Activated CD8-positive, alpha-beta memory T cell treated with anti-CD3 and anti-CD28 coated beads, Interleukin-2, amount 10 ng/mL, durations not matched to agents 7 days and 5 days (primary cell): ENCODE data around the gene ZNF619. TPM values are rescaled to one million over a fixed set of nuclear protein-coding genes. Genes with fewer than 3 reads are reported as not detected.

ENCODE experiments used
- ATAC-seq: fragments of 150-1000 bp; cut with Tn5 transposase; one replicate; pipeline ENCODE4 v1.10.0; 2021; ENCODE audit warnings: moderate library complexity
- CTCF ChIA-PET: fragments of 350-600 bp; sonication (Branson Sonifier 250); formaldehyde crosslinking; loops from one replicate; lab custom pipeline; 2021; ENCODE audit warnings: antibody characterized with exemption; lab: Charles Lee
- DNase-seq: peaks from one replicate; pipeline ENCODE4 v3.0.0-alpha.2; 2020
- H3K27ac Mint-ChIP-seq: one replicate; pipeline ENCODE4 v1.8.0; 2021; ENCODE audit warnings: mild to moderate bottlenecking, mixed read lengths
- H3K27me3 Mint-ChIP-seq: one replicate; pipeline ENCODE4 v1.8.0; 2021; ENCODE audit warnings: mixed read lengths
- H3K36me3 Mint-ChIP-seq: one replicate; pipeline ENCODE4 v1.8.0; 2021; ENCODE audit warnings: mild to moderate bottlenecking, mixed read lengths
- H3K4me1 Mint-ChIP-seq: one replicate; pipeline ENCODE4 v1.8.0; 2021; ENCODE audit warnings: mixed read lengths
- H3K4me3 Mint-ChIP-seq: one replicate; pipeline ENCODE4 v1.8.0; 2021; ENCODE audit warnings: mild to moderate bottlenecking, moderate library complexity, mixed read lengths
- H3K9me3 Mint-ChIP-seq: one replicate; pipeline ENCODE4 v1.8.0; 2022; ENCODE audit warnings: low read depth, mixed read lengths
- total RNA-seq, 2 experiments: library from RNA; stranded (reverse); gene quantifications; one replicate each; pipeline ENCODE4 v1.2.3, GENCODE V29; 2021

ZNF619 gene
- total RNA-seq = 10 to 100 TPM; 10.1 to 11.0 TPM

DNA sequence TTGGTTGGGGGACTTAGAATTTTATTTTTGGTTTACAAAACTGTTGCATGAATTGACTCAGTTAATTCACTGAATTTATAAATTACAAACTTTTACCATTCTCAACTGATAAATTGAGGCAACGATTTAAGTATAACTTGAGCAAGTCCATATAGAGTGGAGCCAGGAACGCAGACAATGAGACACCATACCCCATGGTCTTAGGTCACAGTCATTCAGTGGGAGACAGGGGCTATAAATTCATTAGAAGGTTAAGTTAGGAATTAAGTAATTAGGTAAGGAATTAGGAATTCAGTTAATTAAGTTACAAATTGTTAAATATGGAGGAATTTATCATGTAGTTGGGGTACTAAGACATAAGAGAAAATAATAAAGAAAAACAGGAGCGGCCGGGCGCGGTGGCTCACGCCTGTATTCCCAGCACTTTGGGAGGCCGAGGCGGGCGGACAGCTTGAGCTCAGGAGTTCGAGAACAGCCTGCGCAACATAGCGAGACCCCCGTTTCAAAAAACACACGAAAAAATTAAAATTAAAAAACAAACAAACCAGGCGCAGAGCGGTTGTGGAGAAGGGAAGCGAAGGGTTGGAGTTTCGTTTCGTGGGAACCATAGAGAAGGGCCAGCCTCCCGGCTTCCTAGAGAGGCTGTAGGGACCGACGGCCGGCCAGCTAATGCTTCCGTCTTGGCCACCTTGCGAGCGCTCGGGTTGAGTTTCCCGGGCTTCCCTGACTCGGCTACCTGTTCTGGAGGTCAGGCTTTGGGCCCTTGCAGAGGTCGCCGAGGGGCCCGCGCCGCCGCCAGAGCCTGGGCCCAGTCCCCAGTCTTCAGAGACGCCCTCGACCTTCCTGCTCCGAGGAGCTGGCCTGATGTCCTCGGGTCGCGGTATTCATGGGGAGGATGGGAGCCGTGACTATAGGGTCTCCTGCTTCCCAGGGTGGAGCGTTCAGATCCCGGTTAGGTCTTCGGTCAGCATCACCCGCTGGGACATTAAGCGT lies at the start of gene ZNF619:
Gene ZNF619 (plus strand): TSS at position 645 of the 993 bp plus-strand sequence. CDS start 858 bp downstream, outside the sequence.
- H3K27me3 Mint-ChIP-seq = no peaks in the 10 kb centered on the region
- peak; percentile 73 for DNase-seq
- H3K4me3 Mint-ChIP-seq = peak within 1 kb of the TSS; percentile 85
- peaks cover 20% of the 10 kb centered on the region for H3K36me3 Mint-ChIP-seq
- H3K9me3 Mint-ChIP-seq = no peaks in the 10 kb centered on the region
- CTCF ChIA-PET = interaction anchor here (0.5 to 3.0 kb wide), 6 partner anchors 13 to 1170 kb away, joined by 3 to 10 read pairs (median 4); partner anchors contain the start of genes RPL14 and ZNF620
- peak within 1 kb of the TSS; percentile 86 for H3K27ac Mint-ChIP-seq
- ATAC-seq = peak; percentile 93
- peaks cover 26% of the 10 kb centered on the region for H3K4me1 Mint-ChIP-seq

GRCh38 chr3:40432793-40433192 lies 44.1 kb upstream of the ZNF619 start:
- no peak for DNase-seq
- no peaks in the 10 kb centered on the region for H3K4me1 Mint-ChIP-seq
- H3K27ac Mint-ChIP-seq = no peak overlapping the region
- H3K9me3 Mint-ChIP-seq = no peaks in the 10 kb centered on the region
- no peak overlapping the region for H3K4me3 Mint-ChIP-seq
- no peak for ATAC-seq
- no peaks in the 10 kb centered on the region for H3K27me3 Mint-ChIP-seq
- no peaks in the 10 kb centered on the region for H3K36me3 Mint-ChIP-seq
- CTCF ChIA-PET = no interaction called here

DNA sequence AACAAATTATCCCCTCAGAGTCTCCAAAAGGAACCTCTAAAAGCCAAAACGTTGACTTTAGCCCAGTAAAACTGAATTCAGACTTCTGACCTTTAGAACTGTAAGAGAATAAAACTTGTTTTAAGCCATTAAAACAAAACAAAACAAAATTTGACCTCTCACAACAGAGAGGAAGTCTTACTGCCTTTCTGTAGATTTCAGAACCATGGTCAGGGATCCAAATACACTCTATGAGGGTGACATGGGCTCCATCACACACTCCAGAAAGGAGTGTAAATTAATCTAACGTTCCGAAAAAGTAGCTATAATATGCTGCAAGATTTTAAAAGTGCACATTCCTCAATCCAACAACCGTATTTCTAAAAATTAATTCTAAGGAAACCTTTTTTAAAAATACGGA lies 39.0 kb upstream of the ZNF619 start:
- CTCF ChIA-PET = no interaction called here
- Mint-ChIP-seq H3K27me3 (no peaks in the 10 kb centered on the region), H3K4me3 (no peak overlapping the region), H3K27ac (no peak overlapping the region), H3K36me3 (peaks cover 4% of the 10 kb centered on the region), H3K4me1 (no peaks in the 10 kb centered on the region), H3K9me3 (no peaks in the 10 kb centered on the region)
- ATAC-seq (no peak), DNase-seq (no peak)

DNA sequence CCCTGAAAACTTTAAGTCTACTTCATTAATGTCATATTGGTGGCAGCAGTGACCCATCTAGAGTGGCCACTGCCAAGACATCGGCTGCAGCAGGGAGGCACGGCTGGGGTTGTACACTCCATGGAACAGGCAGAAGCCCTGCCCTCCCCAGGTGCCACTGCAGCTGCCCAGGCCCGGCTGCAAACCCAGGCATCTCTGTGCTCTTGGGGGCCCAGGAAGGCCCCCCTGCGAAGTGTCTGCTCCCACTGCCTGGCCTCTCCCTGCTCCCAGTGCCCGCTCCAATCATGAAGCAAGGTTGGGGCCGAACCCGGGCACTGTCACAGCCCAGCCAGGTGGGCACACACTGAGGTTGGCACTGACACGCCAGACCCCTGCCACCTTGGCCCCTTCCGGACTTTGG lies 31.9 kb upstream of the ZNF619 start:
- Mint-ChIP-seq H3K4me3 (no peak overlapping the region), H3K36me3 (peaks cover 2% of the 10 kb centered on the region), H3K4me1 (no peaks in the 10 kb centered on the region), H3K27ac (no peak overlapping the region), H3K27me3 (no peaks in the 10 kb centered on the region), H3K9me3 (no peaks in the 10 kb centered on the region)
- DNase-seq = no peak
- no peak for ATAC-seq
- CTCF ChIA-PET = no interaction called here

DNA sequence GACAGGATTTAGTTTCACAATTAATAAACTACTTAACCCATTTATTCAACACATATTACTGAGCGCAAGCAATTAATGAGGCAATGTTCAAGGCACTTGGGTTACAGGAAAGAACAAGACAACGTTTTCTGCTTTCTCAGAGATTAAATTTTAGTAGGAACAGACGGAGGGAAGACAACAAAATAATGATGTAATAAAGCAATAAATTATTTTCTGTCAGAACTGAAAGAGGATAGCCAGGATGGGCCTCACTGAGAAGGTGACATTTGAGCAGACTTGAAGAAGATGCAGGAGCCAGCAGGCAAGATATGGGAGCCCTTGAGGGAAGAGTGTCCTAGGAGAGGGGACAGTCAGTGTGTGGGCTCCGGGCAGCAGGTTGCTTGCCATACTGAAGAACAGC lies 31.0 kb upstream of the ZNF619 start:
- H3K27me3 Mint-ChIP-seq = no peaks in the 10 kb centered on the region
- ATAC-seq (no peak), DNase-seq (no peak)
- CTCF ChIA-PET = no interaction called here
- H3K36me3 Mint-ChIP-seq = no peaks in the 10 kb centered on the region
- no peaks in the 10 kb centered on the region for H3K4me1 Mint-ChIP-seq
- H3K4me3 Mint-ChIP-seq = no peak overlapping the region
- no peak overlapping the region for H3K27ac Mint-ChIP-seq
- H3K9me3 Mint-ChIP-seq = no peaks in the 10 kb centered on the region

DNA sequence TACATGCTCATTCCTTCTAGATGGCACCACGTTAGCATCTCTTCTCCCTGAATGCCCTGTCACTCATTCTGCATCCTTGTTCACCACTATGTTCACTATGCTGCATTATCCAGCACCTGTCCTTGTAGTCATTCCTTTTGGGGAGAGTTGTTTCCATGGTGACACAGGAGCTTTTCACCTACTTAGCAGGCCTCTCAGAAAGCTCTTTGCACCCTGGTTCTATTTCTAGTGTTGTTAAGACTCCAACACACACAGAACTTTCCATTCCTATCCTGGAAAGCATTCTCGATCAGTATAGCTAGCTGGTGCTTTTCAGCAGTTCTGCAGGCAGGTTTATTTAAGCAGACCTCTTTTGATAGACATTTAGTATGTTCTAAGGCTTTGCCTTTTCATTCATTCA lies 26.5 kb upstream of the ZNF619 start:
- CTCF ChIA-PET = no interaction called here
- peaks cover 33% of the 10 kb centered on the region for H3K4me1 Mint-ChIP-seq

GRCh38 chr3:40451551-40451950 lies 25.4 kb upstream of the ZNF619 start:
- Mint-ChIP-seq H3K36me3 (peaks cover 4% of the 10 kb centered on the region), H3K4me3 (no peak overlapping the region), H3K4me1 (peaks cover 37% of the 10 kb centered on the region), H3K27me3 (no peaks in the 10 kb centered on the region), H3K27ac (peak overlapping the region; percentile 20), H3K9me3 (no peaks in the 10 kb centered on the region)
- ATAC-seq (no peak), DNase-seq (no peak)
- CTCF ChIA-PET = interaction anchor here (1.2 to 1.3 kb wide), 2 partner anchors 26 to 1636 kb away, joined by 3 read pairs; partner anchors contain the start of gene ZNF619

More for the DNA sequence above, 26.5 kb upstream of the ZNF619 start:
- no peaks in the 10 kb centered on the region for H3K27me3 Mint-ChIP-seq
- no peaks in the 10 kb centered on the region for H3K9me3 Mint-ChIP-seq
- no peak overlapping the region for H3K4me3 Mint-ChIP-seq
- no peak for DNase-seq
- H3K36me3 Mint-ChIP-seq = peaks cover 4% of the 10 kb centered on the region
- no peak for ATAC-seq
- H3K27ac Mint-ChIP-seq = no peak overlapping the region

DNA sequence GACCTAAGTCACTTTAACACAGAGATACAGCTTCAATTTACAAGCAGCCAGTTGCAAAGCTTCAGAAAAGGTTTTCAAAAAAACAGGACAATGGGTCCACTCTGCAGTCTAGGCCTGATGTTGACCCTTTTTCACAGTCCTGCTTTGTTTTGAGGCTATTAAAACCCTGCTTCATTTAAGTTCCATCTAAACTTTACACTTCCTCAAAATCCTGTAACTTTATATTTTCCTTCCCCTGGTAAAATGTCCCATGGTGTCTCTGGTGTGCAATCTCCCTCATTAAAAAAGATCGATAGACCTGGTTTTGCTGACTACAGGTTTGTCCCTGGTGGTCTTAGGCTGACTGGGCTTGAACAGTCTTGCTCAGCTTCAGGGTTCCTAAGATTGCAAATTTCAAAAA lies 24.9 kb upstream of the ZNF619 start:
- CTCF ChIA-PET = interaction anchor here (0.8 to 1.3 kb wide), 4 partner anchors 13 to 1636 kb away, joined by 3 read pairs; partner anchors contain the start of gene ZNF619
- H3K4me1 Mint-ChIP-seq = peaks cover 42% of the 10 kb centered on the region
- H3K4me3 Mint-ChIP-seq = peak overlapping the region; percentile 91
- DNase-seq = no peak
- ATAC-seq = no peak
- H3K9me3 Mint-ChIP-seq = no peaks in the 10 kb centered on the region
- peaks cover 7% of the 10 kb centered on the region for H3K36me3 Mint-ChIP-seq
- no peaks in the 10 kb centered on the region for H3K27me3 Mint-ChIP-seq
- H3K27ac Mint-ChIP-seq = peak overlapping the region; percentile 98

GRCh38 chr3:40452562-40452875 lies 24.4 kb upstream of the ZNF619 start:
- DNase-seq (no peak), ATAC-seq (no peak)
- Mint-ChIP-seq H3K27me3 (no peaks in the 10 kb centered on the region), H3K4me1 (peaks cover 43% of the 10 kb centered on the region), H3K9me3 (no peaks in the 10 kb centered on the region), H3K36me3 (peaks cover 8% of the 10 kb centered on the region), H3K27ac (peak overlapping the region; percentile 98), H3K4me3 (peak overlapping the region; percentile 91)
- CTCF ChIA-PET = interaction anchor here (0.8 to 1.2 kb wide), 4 partner anchors 13 to 1635 kb away, joined by 3 read pairs; no protein-coding TSS in a partner anchor

- peak; percentile 99 for DNase-seq
- no peaks in the 10 kb centered on the region for H3K9me3 Mint-ChIP-seq
- H3K4me3 Mint-ChIP-seq = peak overlapping the region; percentile 91
- CTCF ChIA-PET = interaction anchor here (0.8 to 1.2 kb wide), 4 partner anchors 14 to 125 kb away, joined by 3 read pairs; no protein-coding TSS in a partner anchor
- H3K27me3 Mint-ChIP-seq = no peaks in the 10 kb centered on the region
- peaks cover 14% of the 10 kb centered on the region for H3K36me3 Mint-ChIP-seq
- peak overlapping the region; percentile 98 for H3K27ac Mint-ChIP-seq
- peak; percentile 92 for ATAC-seq
- peaks cover 47% of the 10 kb centered on the region for H3K4me1 Mint-ChIP-seq
These were observed 23.8 kb upstream of the ZNF619 start for GRCh38 chr3:40452876-40453730.

GRCh38 chr3:40453933-40454332 lies 23.0 kb upstream of the ZNF619 start:
- peak overlapping the region; percentile 98 for H3K27ac Mint-ChIP-seq
- no peak for DNase-seq
- H3K36me3 Mint-ChIP-seq = peaks cover 22% of the 10 kb centered on the region

DNA sequence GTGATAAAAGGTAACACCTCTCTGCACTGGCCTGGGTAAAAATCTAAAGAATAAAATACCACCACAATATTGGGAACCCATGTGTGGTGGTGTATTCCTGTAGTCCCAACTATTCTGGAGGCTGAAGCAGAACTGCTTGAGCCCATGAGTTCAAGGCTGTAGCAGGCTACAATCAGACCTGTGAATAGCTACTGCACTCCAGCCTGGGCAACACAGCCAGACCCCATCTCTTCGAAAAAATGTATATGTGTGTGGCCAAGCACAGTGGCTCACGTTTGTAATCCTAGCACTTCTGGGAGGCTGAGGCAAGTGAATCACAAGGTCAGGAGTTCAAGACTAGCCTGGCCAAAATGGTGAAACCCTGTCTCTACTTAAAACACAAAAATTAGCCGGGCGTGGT lies 21.6 kb upstream of the ZNF619 start:
- no peaks in the 10 kb centered on the region for H3K27me3 Mint-ChIP-seq
- no peak overlapping the region for H3K27ac Mint-ChIP-seq

More at GRCh38 chr3:40453933-40454332, 23.0 kb upstream of the ZNF619 start:
- H3K9me3 Mint-ChIP-seq = no peaks in the 10 kb centered on the region
- peaks cover 55% of the 10 kb centered on the region for H3K4me1 Mint-ChIP-seq
- CTCF ChIA-PET = interaction anchor here (1.0 to 1.2 kb wide), 2 partner anchors 72 to 126 kb away, joined by 3 read pairs; no protein-coding TSS in a partner anchor
- ATAC-seq = no peak
- no peaks in the 10 kb centered on the region for H3K27me3 Mint-ChIP-seq
- peak overlapping the region; percentile 91 for H3K4me3 Mint-ChIP-seq

More for the DNA sequence above, 21.6 kb upstream of the ZNF619 start:
- H3K4me1 Mint-ChIP-seq = peaks cover 66% of the 10 kb centered on the region
- peaks cover 33% of the 10 kb centered on the region for H3K36me3 Mint-ChIP-seq
- DNase-seq = no peak
- peak overlapping the region; percentile 93 for H3K4me3 Mint-ChIP-seq
- no peak for ATAC-seq
- H3K9me3 Mint-ChIP-seq = no peaks in the 10 kb centered on the region
- CTCF ChIA-PET = no interaction called here
